GM23338 (cell line): ENCODE data around the gene AP1S2. TPM values are rescaled to one million over a fixed set of nuclear protein-coding genes. Genes with fewer than 3 reads are reported as not detected.

Source experiments
- ATAC-seq: fragments of 200-7000 bp; cut with Tn5 transposase; 3 replicates; pipeline ENCODE4 v1.9.1; 2020
- DNase-seq: peaks from one replicate; pipeline ENCODE4 v3.0.0-alpha.2; 2015; ENCODE audit warnings: low spot score
- H2AFZ ChIP-seq: fragments of 200-600 bp; sonication (generic); 2 replicates; pipeline ENCODE4 v1.8.0; 2016; ENCODE audit warnings: antibody characterized with exemption, mild to moderate bottlenecking, moderate library complexity
- H3F3A ChIP-seq: fragments of 200-600 bp; sonication (generic); replicated peaks from 2 replicates; pipeline ENCODE4 v1.8.0; 2017; ENCODE audit warnings: antibody characterized with exemption, mixed run types, low read depth
- H3K27ac ChIP-seq: fragments of 200-600 bp; sonication (generic); 2 replicates; pipeline ENCODE4 v1.6.1; 2016; ENCODE audit warnings: low read depth
- H3K27me3 ChIP-seq: fragments of 200-600 bp; sonication (generic); 2 replicates; pipeline ENCODE4 v1.8.0; 2016; ENCODE audit warnings: mild to moderate bottlenecking, mixed run types, moderate library complexity; ENCODE audit not compliant: insufficient read depth
- H3K36me3 ChIP-seq: fragments of 200-600 bp; sonication (generic); 2 replicates; pipeline ENCODE4 v1.8.0; 2016; ENCODE audit warnings: mild to moderate bottlenecking; ENCODE audit not compliant: insufficient read depth
- H3K4me1 ChIP-seq: fragments of 200-600 bp; sonication (generic); 2 replicates; pipeline ENCODE4 v1.8.0; 2016; ENCODE audit warnings: mild to moderate bottlenecking, moderate library complexity; ENCODE audit not compliant: insufficient read depth
- H3K4me2 ChIP-seq: fragments of 200-600 bp; sonication (generic); 2 replicates; pipeline ENCODE4 v1.7.1; 2017; ENCODE audit warnings: mixed run types
- H3K4me3 ChIP-seq: fragments of 200-600 bp; sonication (generic); 2 replicates; pipeline ENCODE4 v1.6.1; 2016; ENCODE audit warnings: mixed run types
- H3K79me2 ChIP-seq: fragments of 200-600 bp; sonication (generic); replicated peaks from 2 replicates; pipeline ENCODE4 v1.8.0; 2017; ENCODE audit warnings: mild to moderate bottlenecking; ENCODE audit not compliant: insufficient read depth
- H3K9me2 ChIP-seq: fragments of 200-600 bp; sonication (generic); 2 replicates; pipeline ENCODE4 v1.8.0; 2017; ENCODE audit not compliant: insufficient read depth
- H4K20me1 ChIP-seq: fragments of 200-600 bp; sonication (generic); replicated peaks from 2 replicates; pipeline ENCODE4 v1.8.0; 2017; ENCODE audit warnings: mild to moderate bottlenecking; ENCODE audit not compliant: insufficient read depth
- H3K27ac Mint-ChIP-seq: 2 replicates; pipeline ENCODE4 v1.8.0; 2020; ENCODE audit warnings: inconsistent platforms, mild to moderate bottlenecking, moderate library complexity, mixed read lengths
- H3K27me3 Mint-ChIP-seq: 3 replicates; pipeline ENCODE4 v1.8.0; 2022; ENCODE audit warnings: low read depth, mild to moderate bottlenecking, moderate library complexity, mixed read lengths, inconsistent platforms; ENCODE audit not compliant: insufficient read depth, poor library complexity
- H3K36me3 Mint-ChIP-seq: 3 replicates; pipeline ENCODE4 v1.8.0; 2021; ENCODE audit warnings: low read depth, mild to moderate bottlenecking, inconsistent platforms, moderate library complexity, mixed read lengths
- H3K4me1 Mint-ChIP-seq: 3 replicates; pipeline ENCODE4 v1.8.0; 2020; ENCODE audit warnings: mild to moderate bottlenecking, inconsistent platforms, mixed read lengths
- H3K4me3 Mint-ChIP-seq: 3 replicates; pipeline ENCODE4 v1.8.0; 2021; ENCODE audit warnings: moderate library complexity, mild to moderate bottlenecking, inconsistent platforms, mixed read lengths
- H3K9me3 Mint-ChIP-seq: 3 replicates; pipeline ENCODE4 v1.8.0; 2020; ENCODE audit warnings: moderate library complexity, mild to moderate bottlenecking, inconsistent platforms, mixed read lengths
- CREB1 ChIP-seq: fragments of 250-450 bp; sonication (Bioruptor Pico); IDR thresholded peaks from 2 replicates; pipeline ENCODE4 v1.5.0; 2020; ENCODE audit warnings: low read depth, mild to moderate bottlenecking, moderate library complexity
- CTCF ChIP-seq, 2 experiments: fragments of 200-600 bp in 1 of 2; sonication (generic) in 1 of 2; conservative IDR thresholded peaks; 2 replicates each; pipeline versions ENCODE4 v1.5.1 to v1.6.1; 2016 to 2017; ENCODE audit warnings: antibody characterized with exemption in 2 of 2, low read depth in 2 of 2, mild to moderate bottlenecking in 2 of 2, moderate library complexity in 1 of 2
- ETS1 ChIP-seq: IDR thresholded peaks from 2 replicates; pipeline ENCODE4 v1.6.1; 2016; ENCODE audit warnings: antibody characterized with exemption
- EZH2 ChIP-seq: fragments of 200-600 bp; sonication (generic); IDR thresholded peaks from one replicate; pipeline ENCODE4 v1.8.0; 2017; ENCODE audit warnings: antibody characterized with exemption, mild to moderate bottlenecking, low read depth; ENCODE audit not compliant: unreplicated experiment
- EZH2phosphoT487 ChIP-seq: fragments of 200-600 bp; sonication (generic); IDR thresholded peaks from one replicate; pipeline ENCODE4 v1.8.1; 2018; ENCODE audit warnings: antibody characterized with exemption; ENCODE audit not compliant: unreplicated experiment
- JUNB ChIP-seq: IDR thresholded peaks from one replicate; pipeline ENCODE4 v1.6.1; 2016; ENCODE audit warnings: antibody characterized with exemption; ENCODE audit not compliant: unreplicated experiment
- NANOG ChIP-seq: IDR thresholded peaks from 2 replicates; pipeline ENCODE4 v1.6.1; 2016; ENCODE audit warnings: antibody characterized with exemption, borderline replicate concordance
- POLR2AphosphoS5 ChIP-seq: IDR thresholded peaks from 2 replicates; pipeline ENCODE4 v1.6.1; 2016; ENCODE audit warnings: antibody characterized with exemption, low read depth
- REST ChIP-seq: IDR thresholded peaks from one replicate; pipeline ENCODE4 v1.6.1; 2018; ENCODE audit warnings: antibody characterized with exemption; ENCODE audit not compliant: unreplicated experiment
- STAT1 ChIP-seq: IDR thresholded peaks from one replicate; pipeline ENCODE4 v1.6.1; 2016; ENCODE audit warnings: antibody characterized with exemption; ENCODE audit not compliant: unreplicated experiment
- ZNF114 ChIP-seq: fragments of 250-450 bp; sonication (Bioruptor Pico); IDR thresholded peaks from 2 replicates; pipeline ENCODE4 v1.5.0; 2020; ENCODE audit warnings: mild to moderate bottlenecking, moderate library complexity
- ZNF331 ChIP-seq: fragments of 250-450 bp; sonication (Bioruptor Pico); IDR thresholded peaks from 2 replicates; pipeline ENCODE4 v1.5.0; 2020; ENCODE audit warnings: low read depth, mild to moderate bottlenecking, moderate library complexity
- ZNF462 ChIP-seq: fragments of 250-450 bp; sonication (Bioruptor Pico); IDR thresholded peaks from 2 replicates; pipeline ENCODE4 v1.5.0; 2020; ENCODE audit warnings: mild to moderate bottlenecking, moderate library complexity
- polyA plus RNA-seq: library from polyadenylated mRNA; unstranded; fragments of >200 nt; fragmentation: Nextera tagmentation; extraction: Ambion mirVana; gene quantifications from 2 replicates; pipeline ENCODE4 v1.2.1, GENCODE V29; 2016
- total RNA-seq: library from RNA; depleted of rRNA; stranded (reverse); fragments of >200 nt; shearing (Covaris generic); gene quantifications from 2 replicates; pipeline ENCODE4 v1.2.3, GENCODE V29; 2014

AP1S2 gene
- total and polyA plus RNA-seq, 2 experiments from 2014 or later: 160 to 251 TPM

- Histone ChIP-seq H3K4me2 (no peak overlapping the region), H3K4me1 (peaks cover 12% of the 10 kb centered on the region; the same call in 1 of the 2 replicates), H4K20me1 (no peaks in the 10 kb centered on the region), H3K27ac (no peak overlapping the region), H3K4me3 (no peak overlapping the region), H3K9me2 (no peaks in the 10 kb centered on the region), H3K27me3 (no peaks in the 10 kb centered on the region), H2AFZ (no peak overlapping the region), H3F3A (no peaks in the 10 kb centered on the region), H3K36me3 (no peaks in the 10 kb centered on the region), H3K79me2 (no peaks in the 10 kb centered on the region)
- no peak for DNase-seq
- Mint-ChIP-seq H3K4me1 (peaks cover 15% of the 10 kb centered on the region), H3K27me3 (peaks cover 5% of the 10 kb centered on the region), H3K27ac (no peak overlapping the region), H3K36me3 (peaks cover 6% of the 10 kb centered on the region; the same call in 1 of the 3 replicates), H3K4me3 (no peak overlapping the region), H3K9me3 (peaks cover 4% of the 10 kb centered on the region; the same call in 1 of the 3 replicates)
- ATAC-seq: no peak
- TF ChIP-seq REST: no peak
- no peak for TF ChIP-seq ZNF462 (CRISPR knock-in tag)
- TF ChIP-seq ZNF114 (CRISPR knock-in tag): no peak
- TF ChIP-seq CREB1 (CRISPR knock-in tag): no peak
- TF ChIP-seq JUNB: no peak
- no peak for TF ChIP-seq STAT1
- no peak for TF ChIP-seq EZH2
- no peak for TF ChIP-seq POLR2AphosphoS5
- TF ChIP-seq ETS1: no peak
- TF ChIP-seq CTCF (conservative IDR thresholded peaks at IDR 0.05; ENCODE audit: low read depth in 2 of 2): no peak
- no peak for TF ChIP-seq EZH2phosphoT487
- TF ChIP-seq ZNF331 (CRISPR knock-in tag): no peak
- TF ChIP-seq NANOG: no peak
Observed at GRCh38 chrX:15894724-15895123, 40.1 kb upstream of the AP1S2 start.
